Stomach (tissue), 9 donors: Measurements from ENCODE around the gene IER5L. TPM values are rescaled to one million over a fixed set of nuclear protein-coding genes. Genes with fewer than 3 reads are reported as not detected.

ENCODE experiments used
- DNase-seq, 2 donors: peaks; one replicate each; pipeline versions ENCODE4 v3.0.0 to v3.0.0-alpha.2; 2013 to 2019
- H3K27ac ChIP-seq, 5 donors: fragments of 200-600 bp in 4 of 5; sonication (generic) in 4 of 5; one replicate each; pipeline ENCODE4 v1.5.1; 2013 to 2019; ENCODE audit warnings: mild to moderate bottlenecking in 1 of 5, moderate library complexity in 1 of 5
- H3K27me3 ChIP-seq, 3 donors: fragments of 200-600 bp; sonication (generic); one replicate each; pipeline ENCODE4 v1.5.1; 2017 to 2019; ENCODE audit warnings: mixed run types in 1 of 3
- H3K36me3 ChIP-seq, 4 donors: fragments of 200-600 bp; sonication (generic); 1 replicate in 3 of 4; 2 replicates in 1 of 4; pipeline ENCODE4 v1.5.1; 2016 to 2019
- H3K4me1 ChIP-seq, 4 donors: fragments of 200-600 bp; sonication (generic); one replicate each; pipeline ENCODE4 v1.5.1; 2016 to 2019
- H3K4me3 ChIP-seq, 4 donors: fragments of 200-600 bp; sonication (generic) in 3 of 4; one replicate each; pipeline ENCODE4 v1.5.1; 2016 to 2019; ENCODE audit warnings: mild to moderate bottlenecking in 1 of 4
- H3K9me3 ChIP-seq, 4 donors: fragments of 200-600 bp; sonication (generic); one replicate each; pipeline ENCODE4 v1.5.1; 2016 to 2019
- EP300 ChIP-seq: sonication (generic); formaldehyde crosslinking; IDR thresholded peaks from one replicate; pipeline ENCODE4 v1.6.1; 2017; ENCODE audit warnings: antibody characterized with exemption
- POLR2A ChIP-seq, 4 donors: fragments of 450-650 bp; IDR thresholded peaks; one replicate each; pipeline ENCODE4 v1.6.1; 2016; ENCODE audit warnings: antibody characterized with exemption in 4 of 4, control low read depth in 2 of 4, mild to moderate bottlenecking in 1 of 4, moderate library complexity in 1 of 4
- POLR2AphosphoS5 ChIP-seq, 3 donors: sonication (generic); formaldehyde crosslinking; IDR thresholded peaks; one replicate each; pipeline ENCODE4 v1.6.1; 2016; ENCODE audit warnings: antibody characterized with exemption in 3 of 3
- WGBS, 5 donors: extraction: QIAGEN DNeasy Blood & Tissue Kit in 3 of 5; methylation state at CpG; one replicate each; pipeline versions ENCODE4 v1.1.5 to v1.1.7; 2013 to 2018; 5-methylcytosine and 5-hydroxymethylcytosine counted together
- intact Hi-C: fragments of 100-400 bp; cut with DNase I; formaldehyde crosslinking; loops from one replicate; pipeline ENCODE4 v1.15.1; 2023; ENCODE audit warnings: low total_unique reads
- polyA plus RNA-seq, 3 donors: library from polyadenylated mRNA; stranded (reverse); fragments of 200-250 nt; gene quantifications; one replicate each; pipeline ENCODE4 v1.2.3, GENCODE V29; 2013
- total RNA-seq, 5 donors: library from RNA; depleted of rRNA; stranded (reverse); fragments of >200 nt; gene quantifications; one replicate each; pipeline versions ENCODE4 v1.1.0 to v1.2.3, GENCODE V29; 2014 to 2016
- TF ChIP-seq, protein P1 (sequence below), 7 experiments: fragments of 450-650 bp in 4 of 7; fragments of 200-600 bp in 3 of 7; sonication (generic) in 3 of 7; IDR thresholded peaks; one replicate each; pipeline ENCODE4 v1.5.1; 2016 to 2019; ENCODE audit warnings: antibody characterized with exemption in 7 of 7, control low read depth in 2 of 7, mild to moderate bottlenecking in 1 of 7
- donor health status: healthy with polysubstance abuse.
- donor health status: Bipolar disorder and iron deficiency.
- donor health status: healthy.

The IER5L gene
- total and polyA plus RNA-seq, 8 donors, result 2.6 to 30.4 (median 6.2) TPM

DNA sequence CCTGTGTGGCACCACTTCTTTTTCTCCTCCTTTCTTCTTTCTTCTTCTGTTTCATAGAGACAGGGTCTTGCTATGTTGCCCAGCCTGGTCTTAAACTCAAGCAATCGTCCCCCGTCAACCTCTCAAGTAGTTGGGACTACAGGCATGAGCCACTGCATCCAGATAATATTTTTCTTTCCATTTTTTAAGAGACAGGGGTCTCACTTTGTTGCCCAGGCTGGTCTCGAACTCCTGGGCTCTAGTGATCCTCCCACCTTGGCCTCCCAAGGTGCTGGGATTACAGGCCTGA, 47.4 kb upstream of the IER5L start:
- no peak overlapping the region for H3K4me3 ChIP-seq
- TF ChIP-seq POLR2A (IDR thresholded peaks at IDR 0.05) (no peak), POLR2AphosphoS5 (IDR thresholded peaks at IDR 0.05) (no peak), EP300 (no peak)
- TF ChIP-seq, protein P1, sequence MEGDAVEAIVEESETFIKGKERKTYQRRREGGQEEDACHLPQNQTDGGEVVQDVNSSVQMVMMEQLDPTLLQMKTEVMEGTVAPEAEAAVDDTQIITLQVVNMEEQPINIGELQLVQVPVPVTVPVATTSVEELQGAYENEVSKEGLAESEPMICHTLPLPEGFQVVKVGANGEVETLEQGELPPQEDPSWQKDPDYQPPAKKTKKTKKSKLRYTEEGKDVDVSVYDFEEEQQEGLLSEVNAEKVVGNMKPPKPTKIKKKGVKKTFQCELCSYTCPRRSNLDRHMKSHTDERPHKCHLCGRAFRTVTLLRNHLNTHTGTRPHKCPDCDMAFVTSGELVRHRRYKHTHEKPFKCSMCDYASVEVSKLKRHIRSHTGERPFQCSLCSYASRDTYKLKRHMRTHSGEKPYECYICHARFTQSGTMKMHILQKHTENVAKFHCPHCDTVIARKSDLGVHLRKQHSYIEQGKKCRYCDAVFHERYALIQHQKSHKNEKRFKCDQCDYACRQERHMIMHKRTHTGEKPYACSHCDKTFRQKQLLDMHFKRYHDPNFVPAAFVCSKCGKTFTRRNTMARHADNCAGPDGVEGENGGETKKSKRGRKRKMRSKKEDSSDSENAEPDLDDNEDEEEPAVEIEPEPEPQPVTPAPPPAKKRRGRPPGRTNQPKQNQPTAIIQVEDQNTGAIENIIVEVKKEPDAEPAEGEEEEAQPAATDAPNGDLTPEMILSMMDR (IDR thresholded peaks at IDR 0.05), result no peak
- H3K9me3 ChIP-seq, result no peaks in the 10 kb centered on the region
- H3K27ac ChIP-seq, result peak overlapping the region in 2 of 5 donors; percentile 50 to 56
- no peaks in the 10 kb centered on the region for H3K27me3 ChIP-seq
- DNase-seq, result no peak
- 84 to 90% (median 88%) methylated on average over 3 of the region's 3 CpGs for WGBS, 5 donors
- no peaks in the 10 kb centered on the region for H3K36me3 ChIP-seq
- peaks cover 0 to 13% (median 8%) of the 10 kb centered on the region in 4 donors for H3K4me1 ChIP-seq
- intact Hi-C loops, result no loop called here

DNA sequence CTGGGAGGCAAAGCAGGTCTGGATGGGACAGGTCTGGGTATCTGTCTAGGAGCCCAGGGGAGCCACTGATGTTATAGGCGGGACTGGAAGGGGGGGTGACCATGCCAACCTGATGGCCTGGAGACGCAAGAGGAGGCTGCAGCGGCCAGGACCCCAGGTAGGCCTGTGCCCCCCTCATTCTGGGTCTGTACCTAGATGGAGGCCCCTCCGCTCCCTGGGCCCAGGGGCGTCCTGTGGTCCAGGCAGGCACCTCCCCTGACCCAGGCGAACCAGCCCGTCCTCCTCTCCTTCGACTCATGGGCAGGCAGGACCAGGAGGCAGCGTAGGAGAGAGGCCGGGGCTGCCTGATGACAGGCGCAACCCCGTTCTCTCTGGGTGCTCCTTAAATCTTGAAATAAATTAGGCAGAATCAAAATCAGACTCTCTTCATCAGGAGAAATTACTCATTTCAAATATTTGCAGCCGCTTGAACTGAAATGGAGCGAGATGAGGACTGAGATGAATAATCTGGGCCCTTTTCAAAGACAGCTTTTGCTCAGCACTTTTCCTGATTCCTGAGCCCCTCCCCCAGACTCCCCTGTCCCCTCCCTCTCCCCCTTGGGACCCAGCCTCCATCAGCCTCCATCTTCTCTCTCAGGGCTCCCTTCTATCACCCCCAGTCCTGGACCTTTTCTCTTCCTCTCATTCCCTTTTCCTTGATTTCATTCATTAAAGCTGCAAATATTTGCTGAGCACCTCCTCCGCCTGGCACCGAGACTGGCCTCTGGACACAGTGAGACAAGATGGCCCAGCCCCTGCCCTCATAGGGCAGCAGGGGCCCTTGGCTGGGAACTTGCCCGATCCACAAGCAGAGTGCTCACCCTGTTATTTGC, 46.8 kb upstream of the IER5L start:
- Histone ChIP-seq H3K4me3 (no peak overlapping the region), H3K4me1 (peaks cover 0 to 13% (median 8%) of the 10 kb centered on the region in 4 donors), H3K27ac (peak overlapping the region in 2 of 5 donors; percentile 50 to 56), H3K9me3 (no peaks in the 10 kb centered on the region), H3K27me3 (no peaks in the 10 kb centered on the region), H3K36me3 (no peaks in the 10 kb centered on the region)
- 78 to 85% (median 83%) methylated on average over 16 to 17 of the region's 17 CpGs for WGBS, 5 donors
- TF ChIP-seq, protein P1 (IDR thresholded peaks at IDR 0.05), result no peak
- DNase-seq, result no peak
- intact Hi-C loops, result no loop called here

DNA sequence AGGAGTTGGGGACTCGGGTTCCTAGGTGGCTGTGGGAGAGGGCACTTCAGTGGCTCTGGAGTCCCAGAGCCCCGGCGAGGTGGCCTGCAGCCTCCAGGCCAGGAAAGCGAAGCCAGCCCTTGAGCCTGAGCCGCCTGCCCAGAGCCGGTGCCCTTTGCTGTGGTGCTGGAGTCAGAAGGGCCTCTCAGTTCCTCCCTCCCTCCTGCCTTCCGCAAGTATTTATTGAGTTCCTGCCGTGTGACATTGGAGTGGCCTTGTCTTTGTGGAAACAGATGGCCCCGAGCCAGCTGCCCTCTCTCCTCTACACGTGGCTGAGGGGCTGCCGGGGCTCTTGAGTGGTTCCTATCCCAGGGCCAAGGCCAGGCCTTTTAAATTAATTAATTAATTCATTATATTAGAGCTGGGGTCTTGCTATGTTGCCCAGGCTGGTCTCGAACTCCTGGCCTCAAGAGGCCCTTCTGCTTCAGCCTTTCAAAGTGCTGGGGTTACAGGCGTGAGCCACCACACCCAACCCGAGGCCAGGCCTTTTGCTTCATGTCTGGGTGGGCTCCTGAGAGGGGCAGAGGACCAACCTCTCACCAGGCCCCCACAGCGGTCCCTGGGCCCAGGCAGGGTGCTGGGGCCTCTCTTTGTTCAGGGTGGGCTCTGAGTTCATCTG, 45.6 kb upstream of the IER5L start:
- peak; percentile 36 to 71 for DNase-seq
- 74 to 86% (median 76%) methylated on average over 13 to 15 of the region's 15 CpGs for WGBS, 5 donors
- intact Hi-C loops, result no loop called here
- no peak overlapping the region for H3K4me3 ChIP-seq
- H3K36me3 ChIP-seq, result no peaks in the 10 kb centered on the region
- peaks cover 0 to 13% (median 8%) of the 10 kb centered on the region in 4 donors for H3K4me1 ChIP-seq
- TF ChIP-seq POLR2AphosphoS5 (IDR thresholded peaks at IDR 0.05) (no peak), POLR2A (IDR thresholded peaks at IDR 0.05) (no peak), EP300 (no peak)
- TF ChIP-seq, protein P1 (IDR thresholded peaks at IDR 0.05), result no peak
- H3K27me3 ChIP-seq, result no peaks in the 10 kb centered on the region
- H3K9me3 ChIP-seq, result no peaks in the 10 kb centered on the region
- H3K27ac ChIP-seq, result peak overlapping the region in 1 of 5 donors; percentile 4

DNA sequence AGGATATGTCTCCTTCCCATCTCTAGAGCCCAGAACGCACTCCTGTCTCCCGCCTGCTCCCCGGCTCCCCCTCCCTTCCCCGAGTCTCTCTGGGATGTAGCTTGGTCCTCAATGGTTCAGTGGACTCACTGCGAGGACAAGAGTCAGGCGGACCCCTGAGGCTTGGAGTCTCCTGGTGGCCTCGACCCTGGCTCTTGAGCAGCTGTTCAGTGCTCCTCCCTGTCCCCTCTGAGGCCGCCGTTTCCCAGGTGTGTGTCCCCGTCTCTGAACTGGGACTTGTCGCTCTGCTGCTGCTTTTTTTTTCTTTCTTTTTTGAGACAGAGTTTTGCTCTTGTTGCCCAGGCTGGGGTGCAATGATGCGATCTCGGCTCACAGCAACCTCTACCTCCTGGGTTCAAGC, 44.8 kb upstream of the IER5L start:
- H3K27me3 ChIP-seq, result no peaks in the 10 kb centered on the region
- H3K9me3 ChIP-seq, result no peaks in the 10 kb centered on the region
- no peaks in the 10 kb centered on the region for H3K36me3 ChIP-seq
- no peak for DNase-seq
- TF ChIP-seq POLR2A (IDR thresholded peaks at IDR 0.05) (no peak), EP300 (no peak), POLR2AphosphoS5 (IDR thresholded peaks at IDR 0.05) (no peak)
- TF ChIP-seq, protein P1 (IDR thresholded peaks at IDR 0.05), result no peak
- H3K4me3 ChIP-seq, result no peak overlapping the region
- H3K27ac ChIP-seq, result no peak overlapping the region
- H3K4me1 ChIP-seq, result peaks cover 0 to 13% (median 8%) of the 10 kb centered on the region in 4 donors
- intact Hi-C loops, result no loop called here
- 93 to 97% (median 93%) methylated on average over 12 to 13 of the region's 13 CpGs for WGBS, 5 donors
